GM13976 (cell line): ENCODE results near the gene SORBS2.

Experiments
- DNase-seq: peaks from one replicate; pipeline ENCODE4 v3.0.0; 2012; ENCODE audit warnings: low spot score
- CTCF ChIP-seq: IDR thresholded peaks from 2 replicates; pipeline ENCODE4 v1.5.1; 2012; ENCODE audit warnings: borderline replicate concordance, mild to moderate bottlenecking; ENCODE audit not compliant: insufficient read depth; ENCODE audit errors: extremely low read depth, missing control alignments, control extremely low read depth
- in situ Hi-C: fragments of 300-500 bp; cut with MboI; formaldehyde crosslinking; loops from one replicate; pipeline ENCODE4 v1.12.0; 2022; ENCODE audit warnings: low sequenced_read_pairs, mixed read lengths, inconsistent platforms; ENCODE audit not compliant: unreplicated experiment

SORBS2 gene

GRCh38 chr4:185540487-185541120 is 271.4 kb downstream of the SORBS2 start:
- DNase-seq = no peak
- in situ Hi-C loops = no loop called here
- no peak for TF ChIP-seq CTCF

GRCh38 chr4:185540040-185540439 is 272.0 kb downstream of the SORBS2 start:
- DNase-seq = no peak
- in situ Hi-C loops = no loop called here
- TF ChIP-seq CTCF = no peak

- in situ Hi-C loops = no loop called here
- no peak for DNase-seq
- no peak for TF ChIP-seq CTCF
These were observed 273.2 kb downstream of the SORBS2 start for GRCh38 chr4:185538806-185539205.

GRCh38 chr4:185536411-185536709 is 275.6 kb downstream of the SORBS2 start:
- in situ Hi-C loops = no loop called here
- no peak for TF ChIP-seq CTCF
- no peak for DNase-seq

- no peak for TF ChIP-seq CTCF
- in situ Hi-C loops = no loop called here
- no peak for DNase-seq
These were observed 276.2 kb downstream of the SORBS2 start for GRCh38 chr4:185535612-185536410.
